Lower leg skin (tissue), 3 donors: ENCODE results near the gene IL10RA.

ENCODE experiments used
- POLR2A ChIP-seq, 2 donors: fragments of 450-650 bp; IDR thresholded peaks; one replicate each; pipeline ENCODE4 v1.6.1; 2016 to 2017; ENCODE audit warnings: antibody characterized with exemption in 2 of 2, mild to moderate bottlenecking in 1 of 2, moderate library complexity in 1 of 2
- TF ChIP-seq, protein P1 (sequence below), 3 donors: fragments of 450-650 bp; IDR thresholded peaks; one replicate each; pipeline ENCODE4 v1.5.1; 2016; ENCODE audit warnings: antibody characterized with exemption in 3 of 3, mild to moderate bottlenecking in 3 of 3, moderate library complexity in 2 of 3

DNA sequence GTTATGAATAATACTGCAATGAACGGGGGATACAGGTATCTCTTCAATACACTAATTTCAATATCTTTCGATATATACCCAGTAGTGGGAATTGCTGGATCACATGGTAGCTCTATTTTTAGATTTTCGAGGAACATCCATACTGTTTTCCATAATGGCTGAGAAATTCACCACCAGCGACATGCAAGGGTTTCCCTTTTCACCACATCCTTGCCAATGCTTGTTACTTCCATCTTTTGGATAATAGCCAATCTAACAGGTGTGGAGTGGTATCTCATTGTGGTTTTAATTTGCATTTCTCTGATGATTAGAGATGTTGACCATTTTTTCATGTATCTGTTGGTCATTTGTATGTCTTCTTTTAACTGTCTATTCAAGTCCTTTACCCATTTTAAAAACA, 5.9 kb downstream of the IL10RA start:
- no peak for TF ChIP-seq POLR2A (IDR thresholded peaks at IDR 0.05)
- TF ChIP-seq, protein P1, sequence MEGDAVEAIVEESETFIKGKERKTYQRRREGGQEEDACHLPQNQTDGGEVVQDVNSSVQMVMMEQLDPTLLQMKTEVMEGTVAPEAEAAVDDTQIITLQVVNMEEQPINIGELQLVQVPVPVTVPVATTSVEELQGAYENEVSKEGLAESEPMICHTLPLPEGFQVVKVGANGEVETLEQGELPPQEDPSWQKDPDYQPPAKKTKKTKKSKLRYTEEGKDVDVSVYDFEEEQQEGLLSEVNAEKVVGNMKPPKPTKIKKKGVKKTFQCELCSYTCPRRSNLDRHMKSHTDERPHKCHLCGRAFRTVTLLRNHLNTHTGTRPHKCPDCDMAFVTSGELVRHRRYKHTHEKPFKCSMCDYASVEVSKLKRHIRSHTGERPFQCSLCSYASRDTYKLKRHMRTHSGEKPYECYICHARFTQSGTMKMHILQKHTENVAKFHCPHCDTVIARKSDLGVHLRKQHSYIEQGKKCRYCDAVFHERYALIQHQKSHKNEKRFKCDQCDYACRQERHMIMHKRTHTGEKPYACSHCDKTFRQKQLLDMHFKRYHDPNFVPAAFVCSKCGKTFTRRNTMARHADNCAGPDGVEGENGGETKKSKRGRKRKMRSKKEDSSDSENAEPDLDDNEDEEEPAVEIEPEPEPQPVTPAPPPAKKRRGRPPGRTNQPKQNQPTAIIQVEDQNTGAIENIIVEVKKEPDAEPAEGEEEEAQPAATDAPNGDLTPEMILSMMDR (IDR thresholded peaks at IDR 0.05), result no peak
